PC-9 (cell line): Measurements from ENCODE around the gene PNO1. TPM values are rescaled to one million over a fixed set of nuclear protein-coding genes. Genes with fewer than 3 reads are reported as not detected.

Source experiments
- BruUV-seq: library from RNA; stranded (reverse); fragments of 400-500 nt; replicated peaks from 2 replicates; lab custom pipeline; 2021; lab: Mats Ljungman, UMichigan
- CTCF ChIA-PET: fragments of 300-600 bp; sonication (Branson Sonifier 250); formaldehyde crosslinking; loops from one replicate; lab custom pipeline; 2022; ENCODE audit warnings: antibody characterized with exemption; lab: Charles Lee
- POLR2A ChIA-PET: fragments of 300-600 bp; sonication (Branson Sonifier 250); formaldehyde crosslinking; loops from one replicate; lab custom pipeline; 2022; ENCODE audit warnings: antibody characterized with exemption; ENCODE audit not compliant: unreplicated experiment; lab: Charles Lee
- DNase-seq, 2 experiments: peaks; one replicate each; pipeline versions ENCODE4 v3.0.0 to v3.0.0-alpha.2; 2015 to 2022; ENCODE audit warnings: mixed read lengths in 1 of 2
- H2AFZ ChIP-seq: fragments of 200-600 bp; sonication (generic); 2 replicates; pipeline ENCODE4 v1.8.1; 2017; ENCODE audit warnings: antibody characterized with exemption
- H3F3A ChIP-seq: fragments of 200-600 bp; sonication (generic); 2 replicates; pipeline ENCODE4 v1.8.1; 2017; ENCODE audit warnings: antibody characterized with exemption, mild to moderate bottlenecking, low read depth; ENCODE audit not compliant: insufficient read depth
- H3K27ac ChIP-seq: fragments of 200-600 bp; sonication (generic); 2 replicates; pipeline ENCODE4 v1.6.1; 2016; ENCODE audit warnings: mixed run types
- H3K27me3 ChIP-seq: fragments of 200-600 bp; sonication (generic); 2 replicates; pipeline ENCODE4 v1.6.1; 2016; ENCODE audit warnings: low read depth, mixed run types; ENCODE audit not compliant: insufficient read depth
- H3K36me3 ChIP-seq: fragments of 200-600 bp; sonication (generic); 2 replicates; pipeline ENCODE4 v1.6.1; 2016; ENCODE audit warnings: low read depth, mixed run types
- H3K4me1 ChIP-seq: fragments of 200-600 bp; sonication (generic); replicated peaks from 2 replicates; pipeline ENCODE4 v1.6.1; 2016; ENCODE audit warnings: mixed run types; ENCODE audit not compliant: insufficient read depth
- H3K4me2 ChIP-seq: fragments of 200-600 bp; sonication (generic); 2 replicates; pipeline ENCODE4 v1.6.1; 2017; ENCODE audit warnings: mixed run types
- H3K4me3 ChIP-seq: fragments of 200-600 bp; sonication (generic); 2 replicates; pipeline ENCODE4 v1.6.1; 2016; ENCODE audit warnings: mixed run types
- H3K79me2 ChIP-seq: fragments of 200-600 bp; sonication (generic); 2 replicates; pipeline ENCODE4 v1.6.1; 2017; ENCODE audit warnings: low read depth, mixed run types
- H3K9me2 ChIP-seq: fragments of 200-600 bp; sonication (generic); 2 replicates; pipeline ENCODE4 v1.8.1; 2017; ENCODE audit warnings: mild to moderate bottlenecking; ENCODE audit not compliant: insufficient read depth
- H3K9me3 ChIP-seq: fragments of 200-600 bp; sonication (generic); 2 replicates; pipeline ENCODE4 v1.8.1; 2016; ENCODE audit warnings: low read depth; ENCODE audit not compliant: insufficient read depth
- H4K20me1 ChIP-seq: fragments of 200-600 bp; sonication (generic); 2 replicates; pipeline ENCODE4 v1.8.1; 2017; ENCODE audit not compliant: insufficient read depth
- CTCF ChIP-seq: fragments of 200-600 bp; sonication (generic); conservative IDR thresholded peaks from 2 replicates; pipeline ENCODE4 v1.6.1; 2017; ENCODE audit warnings: mixed run types, antibody characterized with exemption, mild to moderate bottlenecking, moderate library complexity
- EZH2 ChIP-seq: fragments of 200-600 bp; sonication (generic); IDR thresholded peaks from 2 replicates; pipeline ENCODE4 v1.8.0; 2017; ENCODE audit warnings: antibody characterized with exemption, low read depth
- intact Hi-C: fragments of 100-400 bp; cut with micrococcal nuclease; formaldehyde crosslinking; loops from one replicate; pipeline ENCODE4 v1.10.0; 2022; ENCODE audit not compliant: unreplicated experiment
- total RNA-seq: library from RNA; stranded (reverse); gene quantifications from 2 replicates; pipeline ENCODE4 v1.2.3, GENCODE V29; 2021

The PNO1 gene
- total RNA-seq, 1 experiment from 2014 or later: 17.8 TPM

- H3K4me2 ChIP-seq: peak overlapping the region; percentile 93
- intact Hi-C loops: no loop called here
- H3K4me1 ChIP-seq: peaks cover 14% of the 10 kb centered on the region
- peaks cover 65% of the 10 kb centered on the region for H3K79me2 ChIP-seq
- no peaks in the 10 kb centered on the region for H3F3A ChIP-seq
- H3K9me2 ChIP-seq: no peaks in the 10 kb centered on the region
- peak overlapping the region; percentile 93 for H2AFZ ChIP-seq
- peaks cover 21% of the 10 kb centered on the region for H3K36me3 ChIP-seq
- POLR2A ChIA-PET: interaction anchor here (0.5 to 1.1 kb wide), 4 partner anchors 12 to 95 kb away, joined by 3 to 8 read pairs (median 4); partner anchors contain the start of gene C1D
- H3K9me3 ChIP-seq: no peaks in the 10 kb centered on the region
- no peaks in the 10 kb centered on the region for H3K27me3 ChIP-seq
- peak overlapping the region; percentile 87 for H3K4me3 ChIP-seq
- no peak for TF ChIP-seq CTCF
- TF ChIP-seq EZH2: no peak
- H4K20me1 ChIP-seq: no peaks in the 10 kb centered on the region; the same call in 1 of the 2 replicates
- CTCF ChIA-PET: interaction anchor here (0.7 kb wide), 1 partner anchor 134 kb away, joined by 3 read pairs; no protein-coding TSS in a partner anchor
- TSS peak; percentile 52 for BruUV-seq
- peak overlapping the region; percentile 69 for H3K27ac ChIP-seq
- DNase-seq: no peak
Measured at GRCh38 chr2:68158134-68158447, 403 bp downstream of the PNO1 start.

DNA sequence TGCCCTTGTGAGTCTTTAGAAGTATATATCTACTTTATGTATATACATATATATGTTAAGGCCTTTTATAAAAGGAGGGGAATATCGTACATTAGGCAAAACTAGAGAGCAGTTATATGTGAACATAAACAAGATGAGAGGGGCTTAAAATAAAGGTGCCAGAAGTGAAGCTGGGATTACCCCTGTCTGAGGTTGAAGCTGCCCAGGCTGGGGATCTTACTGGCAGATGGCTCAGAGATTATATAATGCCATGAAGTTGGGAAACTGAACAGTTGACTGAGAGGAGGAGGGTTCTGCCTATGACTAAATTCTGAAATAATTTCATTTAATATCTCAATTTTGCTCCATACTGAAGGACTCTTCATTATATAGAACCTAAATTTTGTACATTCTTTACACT lies 6.0 kb downstream of the PNO1 start:
- no peak for TF ChIP-seq EZH2
- no peak for TF ChIP-seq CTCF
- DNase-seq: no peak
- ChIA-PET POLR2A (no interaction called here), CTCF (no interaction called here)
- Histone ChIP-seq H4K20me1 (peaks cover 11% of the 10 kb centered on the region), H3F3A (0 out of 2 replicates have a peak, but pooled peaks cover 8% of the 10 kb centered on the region), H2AFZ (no peak overlapping the region), H3K79me2 (peaks cover 27% of the 10 kb centered on the region), H3K4me2 (no peak overlapping the region), H3K36me3 (peaks cover 43% of the 10 kb centered on the region), H3K27ac (no peak overlapping the region), H3K4me1 (peaks cover 10% of the 10 kb centered on the region), H3K27me3 (no peaks in the 10 kb centered on the region), H3K9me3 (no peaks in the 10 kb centered on the region), H3K4me3 (no peak overlapping the region), H3K9me2 (no peaks in the 10 kb centered on the region)
- intact Hi-C loops: no loop called here
- no TSS peak for BruUV-seq

- H3K36me3 ChIP-seq: peaks cover 42% of the 10 kb centered on the region
Measured at GRCh38 chr2:68167186-68167585, 9.5 kb downstream of the PNO1 start.

More at GRCh38 chr2:68167186-68167585, 9.5 kb downstream of the PNO1 start:
- ChIA-PET CTCF (no interaction called here), POLR2A (interaction anchor here (0.6 kb wide), 1 partner anchor 8 kb away, joined by 4 read pairs; no protein-coding TSS in a partner anchor)
- no peak overlapping the region for H3K4me3 ChIP-seq
- no peaks in the 10 kb centered on the region for H3K9me3 ChIP-seq
- H3K4me2 ChIP-seq: no peak overlapping the region
- H2AFZ ChIP-seq: no peak overlapping the region
- no peak overlapping the region for H3K27ac ChIP-seq
- no peak for TF ChIP-seq EZH2
- H3K9me2 ChIP-seq: no peaks in the 10 kb centered on the region
- H3K79me2 ChIP-seq: no peaks in the 10 kb centered on the region
- intact Hi-C loops: no loop called here
- no peaks in the 10 kb centered on the region for H3K27me3 ChIP-seq
- H4K20me1 ChIP-seq: peaks cover 17% of the 10 kb centered on the region
- H3K4me1 ChIP-seq: no peaks in the 10 kb centered on the region
- no TSS peak for BruUV-seq
- H3F3A ChIP-seq: 0 out of 2 replicates have a peak, but pooled peaks cover 8% of the 10 kb centered on the region
- no peak for DNase-seq
